NCI-H1092 (cell line): ENCODE data around the gene SMC1B.
"Not testable (repeated sequence)": the region's sequence is repeated elsewhere in the genome, so short reads cannot be mapped to it uniquely, and the experiment has no call there.

Source experiments
- DNase-seq: peaks from one replicate; lab custom pipeline; 2025; lab: John Stamatoyannopoulos, UW

SMC1B gene

DNA sequence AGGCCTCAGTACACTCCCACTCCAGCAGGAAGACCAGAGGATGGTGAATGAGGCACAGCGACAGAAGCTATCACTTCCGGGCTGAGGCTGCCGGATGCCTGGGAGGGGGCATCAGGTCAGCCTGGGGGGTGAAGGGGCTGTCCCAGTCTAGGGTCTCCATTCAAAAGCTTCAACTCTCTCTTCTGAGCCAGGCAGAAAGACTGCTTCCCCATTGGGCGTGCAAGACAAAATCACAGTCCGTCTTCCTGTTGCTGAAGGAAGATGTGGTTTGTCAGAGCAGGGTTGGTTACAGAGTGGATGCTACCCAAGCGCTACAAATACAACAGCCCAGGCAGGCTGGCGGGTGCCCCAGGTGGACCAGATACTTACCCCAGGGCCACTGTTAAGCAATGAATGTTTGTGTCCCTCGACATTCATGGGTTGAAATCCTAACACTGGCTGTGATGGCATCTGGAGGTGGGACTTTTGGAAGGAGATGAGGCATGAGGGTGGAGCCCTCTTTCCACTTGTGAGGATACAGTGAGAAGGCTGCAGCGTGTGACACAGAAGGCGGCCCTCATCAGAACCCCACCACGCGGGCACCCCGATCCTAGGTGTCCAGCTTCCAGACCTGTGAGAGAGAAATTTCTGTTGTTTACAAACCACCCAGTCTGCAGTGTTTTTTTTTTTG is 116.6 kb downstream of the SMC1B start:
- DNase-seq = no peak

- DNase-seq = no peak
Observed at GRCh38 chr22:45295492-45295891, 117.9 kb downstream of the SMC1B start.

- not testable (repeated sequence) for DNase-seq
Observed at GRCh38 chr22:45295004-45295403, 118.4 kb downstream of the SMC1B start.
